HepG2 (cell line): ENCODE data around the gene LRRC19. TPM values are rescaled to one million over a fixed set of nuclear protein-coding genes. Genes with fewer than 3 reads are reported as not detected.

Experiments used
- ARNTL ChIP-seq: sonication (generic); formaldehyde crosslinking; IDR thresholded peaks from 2 replicates; pipeline ENCODE4 v1.4.0; 2020; ENCODE audit warnings: mild to moderate bottlenecking, missing genetic modification reagents
- CREM ChIP-seq, 2 experiments: sonication (generic) in 1 of 2; formaldehyde crosslinking in 1 of 2; IDR thresholded peaks; 2 replicates each; pipeline versions ENCODE4 v1.4.0 to v1.6.1; 2016 to 2020; ENCODE audit warnings: antibody characterized with exemption in 1 of 2, mild to moderate bottlenecking in 1 of 2, missing genetic modification reagents in 1 of 2
- DDIT3 ChIP-seq: sonication (generic); formaldehyde crosslinking; IDR thresholded peaks from 2 replicates; pipeline ENCODE4 v1.4.0; 2020; ENCODE audit warnings: mild to moderate bottlenecking, missing genetic modification reagents
- DNMT3B ChIP-seq: conservative IDR thresholded peaks from 2 replicates; pipeline ENCODE4 v1.6.1; 2016; ENCODE audit warnings: missing biosample characterization, control low read depth
- ELF1 ChIP-seq: sonication (generic); formaldehyde crosslinking; IDR thresholded peaks from 2 replicates; pipeline ENCODE4 v1.4.0; 2020; ENCODE audit warnings: missing genetic modification reagents
- MAZ ChIP-seq, 2 experiments: sonication (generic) in 1 of 2; formaldehyde crosslinking in 1 of 2; IDR thresholded peaks; 2 replicates each; pipeline versions ENCODE4 v1.5.0 to v1.6.1; 2012 to 2020; ENCODE audit warnings: low read depth in 2 of 2, mild to moderate bottlenecking in 2 of 2, borderline replicate concordance in 1 of 2, improper control_type of control experiment in 1 of 2, low read length in 1 of 2, missing genetic modification reagents in 1 of 2, moderate library complexity in 1 of 2
- MED13 ChIP-seq: sonication (generic); formaldehyde crosslinking; IDR thresholded peaks from 2 replicates; pipeline ENCODE4 v1.5.0; 2020; ENCODE audit warnings: missing genetic modification reagents
- NR2F6 ChIP-seq, 2 experiments: IDR thresholded peaks; 2 replicates each; pipeline ENCODE4 v1.6.1; 2016; ENCODE audit warnings: antibody characterized with exemption in 1 of 2, mild to moderate bottlenecking in 1 of 2
- PHF20 ChIP-seq: sonication (generic); formaldehyde crosslinking; IDR thresholded peaks from 2 replicates; pipeline ENCODE4 v1.5.0; 2020; ENCODE audit warnings: mild to moderate bottlenecking, missing genetic modification reagents
- RNF2 ChIP-seq: fragments of 450-650 bp; conservative IDR thresholded peaks from 2 replicates; pipeline ENCODE4 v1.6.1; 2016; ENCODE audit warnings: low read depth
- TAF1 ChIP-seq: sonication (generic); formaldehyde crosslinking; IDR thresholded peaks from 2 replicates; pipeline ENCODE4 v1.4.0; 2020; ENCODE audit warnings: missing genetic modification reagents
- TOE1 ChIP-seq: sonication (generic); formaldehyde crosslinking; IDR thresholded peaks from 2 replicates; pipeline ENCODE4 v1.4.0; 2020; ENCODE audit warnings: mild to moderate bottlenecking, missing genetic modification reagents
- ZMAT3 ChIP-seq: sonication (generic); formaldehyde crosslinking; conservative IDR thresholded peaks from 2 replicates; pipeline ENCODE4 v1.7.0; 2021; ENCODE audit warnings: missing genetic modification reagents
- ZNF232 ChIP-seq: sonication (generic); formaldehyde crosslinking; IDR thresholded peaks from 2 replicates; pipeline ENCODE4 v1.4.0; 2020; ENCODE audit warnings: missing genetic modification reagents, borderline replicate concordance
- ZNF326 ChIP-seq: sonication (generic); formaldehyde crosslinking; IDR thresholded peaks from 2 replicates; pipeline ENCODE4 v1.4.0; 2020; ENCODE audit warnings: missing genetic modification reagents, borderline replicate concordance
- ZNF335 ChIP-seq: sonication (generic); formaldehyde crosslinking; IDR thresholded peaks from 2 replicates; pipeline ENCODE4 v1.4.0; 2020; ENCODE audit warnings: missing genetic modification reagents
- ZNF33A ChIP-seq: sonication (generic); formaldehyde crosslinking; IDR thresholded peaks from 2 replicates; pipeline ENCODE4 v1.5.1; 2020; ENCODE audit warnings: missing genetic modification reagents, mild to moderate bottlenecking, moderate library complexity, borderline replicate concordance
- ZNF674 ChIP-seq: sonication (generic); formaldehyde crosslinking; IDR thresholded peaks from 2 replicates; pipeline ENCODE4 v1.5.0; 2020; ENCODE audit warnings: low read depth, mild to moderate bottlenecking, missing genetic modification reagents
- ZNF703 ChIP-seq: sonication (generic); formaldehyde crosslinking; IDR thresholded peaks from 2 replicates; pipeline ENCODE4 v1.5.1; 2020; ENCODE audit warnings: missing genetic modification reagents, mild to moderate bottlenecking, moderate library complexity, borderline replicate concordance
- ZNF737 ChIP-seq: sonication (generic); formaldehyde crosslinking; IDR thresholded peaks from 2 replicates; pipeline ENCODE4 v1.5.0; 2020; ENCODE audit warnings: missing genetic modification reagents, mild to moderate bottlenecking, borderline replicate concordance
- ZSCAN29 ChIP-seq: sonication (generic); formaldehyde crosslinking; conservative IDR thresholded peaks from 2 replicates; pipeline ENCODE4 v1.4.0; 2020; ENCODE audit warnings: mild to moderate bottlenecking, missing genetic modification reagents
- polyA plus RNA-seq, 8 experiments: library from polyadenylated mRNA; depleted of rRNA in 3 of 8; stranded (reverse) in 7 of 8; unstranded in 1 of 8; fragments of >200 nt; fragmentation: Illumina TruSeq in 4 of 8; extraction: Trizol in 4 of 8; gene quantifications; 2 replicates each; pipeline versions ENCODE4 v1.2.1 to v1.2.3, GENCODE V29; 2011 to 2016; ENCODE audit warnings: low read depth in 4 of 8, missing spikeins in 1 of 8, mixed read lengths in 1 of 8; ENCODE audit not compliant: insufficient read depth in 1 of 8
- total RNA-seq, 5 experiments: library from RNA; depleted of rRNA; stranded (reverse); fragments of >200 nt; fragmentation: Illumina TruSeq; extraction: Trizol; gene quantifications; 2 replicates each; pipeline ENCODE4 v1.2.3, GENCODE V29; 2016; ENCODE audit warnings: low read depth in 1 of 5
- TF ChIP-seq, protein P1 (sequence below): sonication (generic); formaldehyde crosslinking; IDR thresholded peaks from 2 replicates; pipeline ENCODE4 v1.9.0; 2021; ENCODE audit warnings: missing genetic modification reagents, borderline replicate concordance
- TF ChIP-seq, protein P2 (sequence below): sonication (generic); formaldehyde crosslinking; IDR thresholded peaks from 2 replicates; pipeline ENCODE4 v1.8.0; 2022; ENCODE audit warnings: missing genetic modification reagents, mild to moderate bottlenecking, borderline replicate concordance

Gene LRRC19
- total and polyA plus RNA-seq, 2 of the 13 experiments (the other 11 are each of a cell fraction or from before 2014, with no cell fraction given) = not detected

DNA sequence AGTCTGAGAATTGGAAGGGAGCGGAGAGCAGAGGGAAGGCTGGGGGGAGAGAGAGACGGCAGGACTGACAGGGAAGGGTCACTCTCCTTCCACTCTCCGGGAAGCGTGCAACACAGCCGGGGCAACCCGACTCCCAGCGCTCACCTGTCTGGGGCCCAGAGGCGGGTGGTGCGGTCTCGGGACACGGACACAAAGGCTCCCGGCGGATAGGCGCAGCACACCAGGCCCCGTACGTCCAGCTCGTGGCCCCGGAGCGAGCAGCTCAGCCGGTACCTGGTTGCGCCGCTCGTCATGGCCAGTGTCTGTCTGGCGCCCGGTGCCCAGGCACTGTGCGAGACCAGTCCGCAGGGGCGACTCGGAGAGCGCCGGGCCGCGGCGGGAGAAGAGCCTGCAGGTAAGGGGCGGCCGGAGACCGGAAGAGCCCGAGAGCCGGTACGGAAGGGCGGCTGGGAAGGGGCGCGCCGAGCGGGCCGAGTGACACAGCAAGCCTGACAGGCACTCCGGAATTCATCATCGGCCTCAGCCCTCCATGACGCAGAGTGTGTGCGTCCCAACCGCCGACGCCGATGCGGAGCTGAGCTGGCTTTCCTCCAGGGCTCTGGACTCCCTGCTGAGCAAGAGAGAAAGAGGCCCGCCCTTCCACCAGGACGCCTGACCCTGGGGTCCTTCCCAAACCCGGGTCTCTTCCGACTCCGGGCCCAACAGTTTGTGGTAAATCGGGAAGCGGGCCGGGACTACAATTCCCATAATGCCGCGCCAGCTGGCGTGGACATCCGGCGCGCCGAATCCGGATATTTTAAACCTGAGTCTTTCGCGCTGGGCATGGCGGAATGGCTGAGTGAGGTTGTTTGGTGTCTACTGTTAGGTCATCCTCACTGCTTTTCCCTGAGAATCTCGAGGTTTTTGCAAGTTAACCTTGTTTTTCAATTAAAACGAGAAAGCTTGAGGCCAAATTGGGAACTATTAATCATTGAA, 58.4 kb downstream of the LRRC19 start, which contains the start of gene PLAA (continued):
- TF ChIP-seq, protein P1, sequence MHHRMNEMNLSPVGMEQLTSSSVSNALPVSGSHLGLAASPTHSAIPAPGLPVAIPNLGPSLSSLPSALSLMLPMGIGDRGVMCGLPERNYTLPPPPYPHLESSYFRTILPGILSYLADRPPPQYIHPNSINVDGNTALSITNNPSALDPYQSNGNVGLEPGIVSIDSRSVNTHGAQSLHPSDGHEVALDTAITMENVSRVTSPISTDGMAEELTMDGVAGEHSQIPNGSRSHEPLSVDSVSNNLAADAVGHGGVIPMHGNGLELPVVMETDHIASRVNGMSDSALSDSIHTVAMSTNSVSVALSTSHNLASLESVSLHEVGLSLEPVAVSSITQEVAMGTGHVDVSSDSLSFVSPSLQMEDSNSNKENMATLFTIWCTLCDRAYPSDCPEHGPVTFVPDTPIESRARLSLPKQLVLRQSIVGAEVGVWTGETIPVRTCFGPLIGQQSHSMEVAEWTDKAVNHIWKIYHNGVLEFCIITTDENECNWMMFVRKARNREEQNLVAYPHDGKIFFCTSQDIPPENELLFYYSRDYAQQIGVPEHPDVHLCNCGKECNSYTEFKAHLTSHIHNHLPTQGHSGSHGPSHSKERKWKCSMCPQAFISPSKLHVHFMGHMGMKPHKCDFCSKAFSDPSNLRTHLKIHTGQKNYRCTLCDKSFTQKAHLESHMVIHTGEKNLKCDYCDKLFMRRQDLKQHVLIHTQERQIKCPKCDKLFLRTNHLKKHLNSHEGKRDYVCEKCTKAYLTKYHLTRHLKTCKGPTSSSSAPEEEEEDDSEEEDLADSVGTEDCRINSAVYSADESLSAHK (CRISPR knock-in tag) = no peak; the same call in 1 of the 2 replicates
- TF ChIP-seq ZNF335 (peak; percentile 86), PHF20 (CRISPR knock-in tag) (peak; percentile 94), CREM (IDR thresholded peaks at IDR 0.05) (peak; percentile 99), CREM (CRISPR knock-in tag; IDR thresholded peaks at IDR 0.05) (peak; percentile 77), NR2F6 (IDR thresholded peaks at IDR 0.05) (no peak), NR2F6 (CRISPR knock-in tag; IDR thresholded peaks at IDR 0.05) (0 out of 2 replicates have a peak, but pooled peaks have one; percentile 33), ELF1 (CRISPR knock-in tag) (peak; percentile 93), ZNF33A (CRISPR knock-in tag) (no peak), ZNF737 (CRISPR knock-in tag) (0 out of 2 replicates have a peak, but pooled peaks have one; percentile 18), TAF1 (CRISPR knock-in tag) (peak; percentile 91), ZNF703 (CRISPR knock-in tag) (no peak), ZNF232 (CRISPR knock-in tag) (no peak), DDIT3 (CRISPR knock-in tag) (no peak), ZSCAN29 (CRISPR knock-in tag) (peak; percentile 99), DNMT3B (CRISPR knock-in tag) (no peak), MAZ (IDR thresholded peaks at IDR 0.05; ENCODE audit: borderline replicate concordance, low read depth, low read length) (no peak), MAZ (CRISPR knock-in tag; IDR thresholded peaks at IDR 0.05; ENCODE audit: low read depth) (peak; percentile 78), ZMAT3 (peak; percentile 89), ARNTL (CRISPR knock-in tag) (peak; percentile 64; the same call in 1 of the 2 replicates), MED13 (CRISPR knock-in tag) (no peak), ZNF326 (CRISPR knock-in tag) (no peak), TOE1 (CRISPR knock-in tag) (no peak), RNF2 (no peak), ZNF674 (CRISPR knock-in tag) (no peak)
- TF ChIP-seq, protein P2, sequence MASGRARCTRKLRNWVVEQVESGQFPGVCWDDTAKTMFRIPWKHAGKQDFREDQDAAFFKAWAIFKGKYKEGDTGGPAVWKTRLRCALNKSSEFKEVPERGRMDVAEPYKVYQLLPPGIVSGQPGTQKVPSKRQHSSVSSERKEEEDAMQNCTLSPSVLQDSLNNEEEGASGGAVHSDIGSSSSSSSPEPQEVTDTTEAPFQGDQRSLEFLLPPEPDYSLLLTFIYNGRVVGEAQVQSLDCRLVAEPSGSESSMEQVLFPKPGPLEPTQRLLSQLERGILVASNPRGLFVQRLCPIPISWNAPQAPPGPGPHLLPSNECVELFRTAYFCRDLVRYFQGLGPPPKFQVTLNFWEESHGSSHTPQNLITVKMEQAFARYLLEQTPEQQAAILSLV (CRISPR knock-in tag) = peak; percentile 77
